ENCODE results near the gene TSPAN3.

Gene TSPAN3

DNA sequence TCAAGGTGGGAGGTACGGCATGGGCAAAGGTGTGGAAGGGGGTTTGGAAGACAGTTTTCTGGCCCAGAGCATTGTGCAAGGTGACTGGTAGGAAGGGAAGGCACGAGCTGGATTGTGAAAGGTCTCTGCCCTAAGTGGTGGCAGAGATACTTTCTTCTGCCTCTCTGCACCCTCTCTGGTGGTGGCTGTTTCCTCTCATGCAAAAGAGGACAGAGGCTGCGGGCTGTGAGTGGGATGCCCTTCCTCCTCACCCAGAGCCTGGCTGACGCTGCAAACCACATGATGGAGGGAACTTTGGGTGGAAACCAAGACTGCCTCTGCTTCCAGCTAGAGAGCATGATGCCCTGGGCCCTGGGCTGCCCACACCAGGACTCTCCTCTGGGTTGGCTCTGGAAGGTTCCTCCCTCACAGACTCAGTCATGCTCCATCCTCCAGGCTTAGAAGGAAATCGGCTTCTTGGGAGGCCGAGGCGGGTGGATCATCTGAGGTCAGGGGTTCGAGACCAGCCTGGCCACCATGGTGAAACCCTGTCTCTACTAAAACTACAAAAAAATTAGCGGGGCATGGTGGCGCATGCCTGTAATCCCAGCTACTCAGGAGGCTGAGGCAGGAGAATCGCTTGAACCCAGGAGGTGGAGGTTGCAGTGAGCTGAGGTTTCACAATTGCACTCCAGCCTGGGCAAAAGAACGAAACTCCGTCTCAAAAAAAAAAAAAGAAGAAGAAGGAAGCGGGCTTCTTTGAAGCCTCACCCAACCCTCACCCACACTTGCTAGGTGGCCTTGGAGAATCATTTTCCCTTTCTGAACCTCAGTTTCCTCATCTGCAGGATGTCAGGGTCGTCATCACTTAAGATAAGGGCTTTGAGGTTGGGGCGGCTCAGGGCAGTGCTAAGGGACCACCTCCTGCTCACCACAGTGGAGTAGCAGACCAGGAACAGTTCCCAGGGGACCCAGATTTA is 67.7 kb downstream of the TSPAN3 start:
- no peak for DNase-seq

DNA sequence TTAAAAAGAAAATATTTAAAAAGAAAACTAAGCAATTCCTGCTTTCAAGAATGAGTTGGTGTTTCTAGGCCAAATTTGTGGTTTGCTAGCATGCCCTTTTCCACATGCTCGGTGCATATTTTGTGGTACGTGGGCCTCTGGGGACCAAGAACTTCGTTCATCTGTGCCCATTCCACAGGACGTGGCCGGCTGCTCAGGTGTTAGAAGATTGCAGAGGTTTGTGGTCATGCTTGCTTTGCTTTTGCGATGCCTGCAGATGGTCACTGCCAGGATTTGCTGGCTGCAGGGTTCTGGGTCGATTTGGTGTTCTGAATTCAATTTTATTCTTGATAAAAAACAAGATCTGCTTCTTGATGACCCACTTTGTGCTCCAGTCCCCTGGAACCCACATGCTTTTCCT is 68.5 kb downstream of the TSPAN3 start:
- DNase-seq: no peak

- DNase-seq: no peak
Measured at GRCh38 chr15:77001966-77002365, 68.9 kb downstream of the TSPAN3 start.

DNA sequence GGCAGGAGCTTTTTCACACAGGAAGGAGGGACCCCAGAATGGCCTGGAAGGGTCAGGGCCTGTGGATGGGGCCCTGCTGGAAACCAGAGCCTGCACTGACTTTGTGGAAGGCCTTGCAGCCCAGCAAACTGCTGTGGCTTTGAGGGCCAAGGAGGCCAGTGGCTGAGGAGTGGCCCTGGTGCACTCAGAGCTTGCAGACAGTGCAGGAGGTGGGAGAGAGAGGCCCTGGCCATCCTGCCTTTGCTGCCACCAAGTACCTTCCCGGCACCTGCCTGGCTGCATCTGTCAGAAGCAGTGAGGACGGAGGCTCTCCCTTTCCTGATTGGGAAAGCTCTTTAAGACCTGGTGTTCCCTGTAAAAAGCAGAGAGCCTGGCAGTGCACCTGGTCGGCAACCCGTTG is 69.6 kb downstream of the TSPAN3 start:
- DNase-seq: no peak

DNA sequence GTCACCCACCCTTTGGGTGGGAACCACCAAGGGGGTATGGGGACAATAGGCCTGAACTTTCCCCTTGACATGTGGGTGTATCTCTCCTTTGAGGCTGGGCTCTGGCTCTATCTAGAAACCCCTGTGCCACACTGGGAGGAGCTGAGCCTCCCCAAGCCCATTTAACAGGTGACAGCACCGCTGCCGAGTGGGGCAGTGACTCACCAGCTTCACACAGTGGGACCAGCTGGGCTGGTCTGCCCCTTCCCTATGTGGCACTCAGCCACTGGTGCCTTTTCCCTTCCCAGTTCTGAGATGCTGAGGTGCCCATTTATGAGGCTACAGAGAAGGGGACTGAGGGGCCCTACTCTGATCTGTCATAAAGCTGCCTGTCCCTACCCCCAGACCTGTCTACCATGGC is 70.9 kb downstream of the TSPAN3 start:
- DNase-seq: no peak

- no peak for DNase-seq
Measured at GRCh38 chr15:76998663-76999285, 72.1 kb downstream of the TSPAN3 start.

- DNase-seq: no peak
Measured at GRCh38 chr15:76996526-76997401, 74.1 kb downstream of the TSPAN3 start.

DNA sequence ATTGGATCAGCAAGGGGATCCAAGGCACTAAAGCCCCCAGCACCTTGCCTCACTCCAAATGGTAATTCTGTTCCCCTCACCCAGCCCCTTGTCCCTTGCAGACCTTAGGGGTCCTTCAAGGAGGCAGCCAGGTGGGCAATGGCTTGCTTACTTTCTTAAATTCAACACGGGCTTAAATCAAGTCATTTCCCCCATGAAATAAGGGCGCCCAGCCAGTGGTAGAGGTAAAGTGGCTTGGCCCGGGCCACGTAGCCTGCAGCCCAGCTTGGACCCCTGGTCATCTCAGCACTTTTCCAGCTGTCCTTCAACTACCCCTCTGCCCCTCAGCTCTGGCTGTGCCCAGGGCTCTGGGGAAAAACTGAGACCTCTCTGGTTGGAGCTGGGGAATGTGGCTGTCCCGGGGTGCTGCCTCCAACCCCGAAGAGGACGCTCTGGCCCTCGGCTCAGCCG is 74.8 kb downstream of the TSPAN3 start:
- no peak for DNase-seq

DNA sequence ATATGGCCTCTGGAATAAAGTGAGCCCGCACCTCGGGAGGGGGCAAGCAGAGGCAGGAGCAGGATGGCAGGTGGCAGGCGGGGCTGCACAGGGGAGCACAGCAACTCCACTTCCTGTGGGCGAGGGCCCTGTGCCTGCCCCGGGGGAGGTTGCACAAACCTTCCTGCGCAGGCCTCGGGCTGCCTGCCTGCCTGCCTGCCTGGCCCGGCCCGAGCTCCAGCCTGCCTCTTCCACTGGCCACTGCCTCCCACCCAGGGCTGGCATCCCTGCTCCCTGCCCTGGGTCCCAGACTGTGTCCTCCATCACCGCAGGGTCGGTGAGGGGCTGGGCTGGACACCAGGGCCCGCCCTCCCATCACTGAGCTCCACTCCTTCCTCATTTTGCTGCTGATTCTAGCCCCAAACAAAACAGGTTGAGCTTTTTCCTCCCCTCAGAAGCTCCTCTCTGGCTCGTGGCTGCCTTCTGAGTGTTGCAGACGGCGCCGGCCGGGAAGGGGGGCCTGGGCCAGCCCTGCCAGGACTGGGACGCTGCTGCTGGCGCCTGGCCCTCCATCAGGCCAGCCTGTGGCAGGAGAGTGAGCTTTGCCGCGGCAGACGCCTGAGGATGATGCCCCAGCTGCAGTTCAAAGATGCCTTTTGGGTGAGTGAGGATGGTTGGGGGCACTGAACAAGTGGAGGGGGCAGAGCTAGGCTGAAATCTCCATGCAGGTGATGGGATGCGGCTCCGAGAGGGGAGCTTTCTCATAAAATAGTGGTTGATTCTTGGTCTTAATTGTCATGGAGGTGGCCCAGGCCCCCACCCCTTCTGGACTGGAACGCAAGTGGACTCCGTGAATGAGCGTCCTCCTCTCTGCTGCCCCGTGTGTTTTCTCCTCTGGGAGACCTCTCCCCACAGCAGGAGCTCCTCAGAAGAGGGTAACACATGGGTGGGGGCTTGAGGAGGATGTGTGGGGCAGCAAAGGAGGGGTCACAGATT is 75.7 kb downstream of the TSPAN3 start, which contains the start of gene PSTPIP1:
Gene PSTPIP1 (plus strand): TSS at position 156 of the 975 bp plus-strand sequence. CDS start 448 bp downstream, at position 604.
- no peak for DNase-seq

DNA sequence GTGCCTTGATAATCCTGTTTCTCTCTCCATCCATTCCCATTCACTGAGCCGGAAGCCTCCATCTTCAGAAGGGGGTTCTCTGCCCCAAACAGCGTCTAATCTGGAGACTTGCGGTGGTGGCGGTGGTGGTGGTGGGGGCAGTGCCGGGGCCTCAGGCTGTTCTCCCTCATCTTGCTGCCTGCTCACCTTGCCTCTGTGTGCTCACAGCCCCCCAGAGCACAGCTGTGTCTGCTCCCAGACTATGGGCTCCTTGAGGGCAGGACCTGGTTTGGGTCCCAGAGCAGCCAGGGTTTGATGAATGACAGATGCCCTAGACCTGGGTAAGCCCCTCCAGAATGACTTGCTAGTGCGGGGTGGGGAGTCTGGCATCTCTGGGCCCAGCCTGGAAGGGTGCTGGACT is 76.4 kb downstream of the TSPAN3 start:
- no peak for DNase-seq

GRCh38 chr15:76994001-76994400 is 76.9 kb downstream of the TSPAN3 start:
- DNase-seq: no peak

DNA sequence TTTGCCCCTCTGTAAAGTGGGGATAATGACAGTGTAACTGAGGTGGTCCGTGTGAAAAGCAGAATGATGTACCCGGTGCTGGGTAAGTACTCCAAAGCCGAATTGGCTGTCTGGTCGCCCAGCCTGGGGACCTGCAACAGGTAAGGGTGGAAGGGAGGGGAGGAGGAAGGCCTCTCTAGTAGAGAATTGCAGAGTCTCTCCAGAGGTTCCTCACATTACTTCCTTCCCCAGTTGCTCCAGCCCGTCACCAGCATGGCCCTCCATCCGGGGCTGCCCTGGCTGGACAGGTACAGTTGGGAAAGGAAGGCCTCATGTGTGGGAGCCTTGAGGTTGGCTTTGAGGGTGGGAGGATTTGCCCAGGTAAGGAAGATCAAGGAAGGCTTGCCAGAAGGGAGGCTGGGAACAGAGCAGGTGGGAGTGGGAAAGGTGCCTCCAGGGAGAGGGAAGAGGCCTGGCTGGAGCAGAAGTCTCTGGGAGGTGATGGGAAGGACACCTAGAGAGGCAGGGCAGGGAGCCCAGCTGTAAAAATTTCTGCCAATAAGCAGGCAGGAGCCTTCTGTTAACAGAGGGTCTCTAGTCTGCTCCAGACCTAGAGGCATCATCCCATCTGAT is 77.7 kb downstream of the TSPAN3 start:
- no peak for DNase-seq

DNA sequence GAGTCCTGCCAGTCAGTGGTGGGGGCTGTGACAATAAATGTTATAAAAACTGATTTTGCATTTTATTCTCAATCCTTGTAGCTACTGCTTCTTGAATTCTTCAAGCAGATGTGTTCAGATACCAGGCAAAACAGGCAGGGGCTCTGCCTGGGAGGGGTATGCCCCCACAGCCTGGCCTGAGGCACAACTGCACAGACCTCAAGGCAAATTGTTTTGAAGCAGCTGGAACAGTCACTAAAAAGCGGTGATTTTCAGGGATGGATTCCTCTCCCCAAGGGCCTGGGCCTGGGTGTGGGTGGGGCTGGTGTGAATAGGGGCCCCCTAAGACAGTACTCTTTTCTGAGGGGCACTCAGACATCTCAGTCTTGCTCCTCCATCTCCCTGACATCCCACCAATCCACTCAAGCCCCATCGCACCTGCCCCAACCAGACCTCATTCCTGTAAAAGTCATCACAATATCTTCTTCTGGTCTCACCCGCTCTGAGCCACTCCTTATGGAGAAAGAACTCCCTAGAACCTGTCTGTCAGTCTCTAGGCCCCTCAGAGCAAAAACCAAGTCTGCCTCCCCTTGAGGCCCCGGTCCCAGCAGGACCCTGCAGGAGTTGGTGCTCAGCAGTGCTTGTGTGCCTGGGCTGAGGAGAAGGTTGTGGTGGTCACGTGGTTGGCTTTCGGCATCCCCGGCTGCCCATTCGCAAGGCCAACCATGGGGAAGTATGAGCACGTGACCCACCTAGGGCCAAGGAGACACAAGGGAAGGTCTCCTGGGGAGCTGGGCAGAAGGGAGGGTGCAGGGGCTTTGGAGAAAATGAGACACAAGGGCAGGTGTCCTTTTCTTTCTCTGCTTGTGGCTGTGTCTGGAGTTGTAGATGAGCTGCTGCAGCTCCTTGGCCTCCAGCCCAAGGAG is 78.9 kb downstream of the TSPAN3 start:
- DNase-seq: no peak

Data from kidney glomerular epithelial cell (primary cell).